K562 (cell line): ENCODE data around the gene CKM. TPM values are rescaled to one million over a fixed set of nuclear protein-coding genes. Genes with fewer than 3 reads are reported as not detected.

Experiments used
- ARID1B ChIP-seq: fragments of 450-650 bp; IDR thresholded peaks from 2 replicates; pipeline ENCODE4 v1.6.1; 2016; ENCODE audit warnings: antibody characterized with exemption, mild to moderate bottlenecking, inconsistent platforms
- BACH1 ChIP-seq: fragments of 200-800 bp; sonication (Bioruptor generic); IDR thresholded peaks from 2 replicates; pipeline ENCODE4 v1.6.1; 2016; ENCODE audit warnings: missing genetic modification characterization, missing compliant biosample characterization
- BCOR ChIP-seq: fragments of 450-650 bp; IDR thresholded peaks from 2 replicates; pipeline ENCODE4 v1.6.1; 2016
- C11orf30 ChIP-seq: fragments of 450-650 bp; IDR thresholded peaks from 2 replicates; pipeline ENCODE4 v1.6.1; 2016; ENCODE audit warnings: low read depth, mild to moderate bottlenecking
- ERF ChIP-seq: fragments of 450-650 bp; formaldehyde crosslinking; IDR thresholded peaks from 2 replicates; pipeline ENCODE4 v1.4.0; 2020; ENCODE audit warnings: mild to moderate bottlenecking, mixed read lengths
- ETV5 ChIP-seq: sonication (generic); formaldehyde crosslinking; IDR thresholded peaks from 2 replicates; pipeline ENCODE4 v1.4.0; 2020; ENCODE audit warnings: low read depth, mild to moderate bottlenecking, missing genetic modification reagents
- FOXA1 ChIP-seq: fragments of 450-650 bp; IDR thresholded peaks from 2 replicates; pipeline ENCODE4 v1.6.1; 2016; ENCODE audit warnings: mild to moderate bottlenecking, borderline replicate concordance
- GABPB1 ChIP-seq: sonication (generic); formaldehyde crosslinking; IDR thresholded peaks from 2 replicates; pipeline ENCODE4 v1.8.0; 2022; ENCODE audit warnings: mild to moderate bottlenecking, missing genetic modification reagents
- KLF13 ChIP-seq: fragments of 450-650 bp; IDR thresholded peaks from 2 replicates; pipeline ENCODE4 v1.6.1; 2016; ENCODE audit warnings: missing genetic modification characterization, low read depth, mild to moderate bottlenecking, missing compliant biosample characterization, moderate library complexity, borderline replicate concordance
- KLF16 ChIP-seq: IDR thresholded peaks from 2 replicates; pipeline ENCODE4 v1.6.1; 2016; ENCODE audit warnings: antibody characterized with exemption
- LEF1 ChIP-seq: fragments of 450-650 bp; IDR thresholded peaks from 2 replicates; pipeline ENCODE4 v1.6.1; 2016; ENCODE audit warnings: mild to moderate bottlenecking
- RFX7 ChIP-seq: fragments of 250-450 bp; sonication (Bioruptor Pico); IDR thresholded peaks from 2 replicates; pipeline ENCODE4 v1.5.1; 2021; ENCODE audit warnings: mild to moderate bottlenecking
- SMARCB1 ChIP-seq: IDR thresholded peaks from 2 replicates; pipeline ENCODE4 v1.6.1; 2011; ENCODE audit warnings: improper control_type of control experiment, low read depth; ENCODE audit not compliant: insufficient read length
- SP1 ChIP-seq: sonication (generic); formaldehyde crosslinking; IDR thresholded peaks from 2 replicates; pipeline ENCODE4 v1.8.1; 2022; ENCODE audit warnings: mild to moderate bottlenecking, missing genetic modification reagents
- TAF1 ChIP-seq: IDR thresholded peaks from 2 replicates; pipeline ENCODE4 v1.6.1; 2011; ENCODE audit warnings: mild to moderate bottlenecking, low read length, moderate library complexity; ENCODE audit not compliant: insufficient read depth, control insufficient read depth, severe bottlenecking; ENCODE audit errors: extremely low read depth
- TAF7 ChIP-seq: fragments of 450-650 bp; IDR thresholded peaks from 2 replicates; pipeline ENCODE4 v1.6.1; 2016; ENCODE audit warnings: missing genetic modification characterization, missing compliant biosample characterization
- TRIM24 ChIP-seq, 2 experiments: fragments of 450-650 bp; IDR thresholded peaks; 2 replicates each; pipeline ENCODE4 v1.6.1; 2016
- ZBTB1 ChIP-seq: sonication (generic); formaldehyde crosslinking; IDR thresholded peaks from 2 replicates; pipeline ENCODE4 v1.8.1; 2023; ENCODE audit warnings: missing genetic modification reagents, low read depth, mild to moderate bottlenecking, borderline replicate concordance
- ZBTB7A ChIP-seq: IDR thresholded peaks from 2 replicates; pipeline ENCODE4 v1.6.1; 2011; ENCODE audit warnings: low read depth, mild to moderate bottlenecking, low read length, moderate library complexity, borderline replicate concordance; ENCODE audit not compliant: control insufficient read depth
- ZC3H11A ChIP-seq: IDR thresholded peaks from 2 replicates; pipeline ENCODE4 v1.6.1; 2012; ENCODE audit warnings: low read depth, low read length, improper control_type of control experiment
- ZNF124 ChIP-seq: sonication (generic); formaldehyde crosslinking; IDR thresholded peaks from 2 replicates; pipeline ENCODE4 v1.8.1; 2022; ENCODE audit warnings: missing genetic modification reagents
- ZNF24 ChIP-seq: fragments of 450-650 bp; IDR thresholded peaks from 2 replicates; pipeline ENCODE4 v1.6.1; 2016
- ZNF263 ChIP-seq: sonication (generic); formaldehyde crosslinking; IDR thresholded peaks from 2 replicates; pipeline ENCODE4 v1.8.0; 2022; ENCODE audit warnings: mild to moderate bottlenecking, missing genetic modification reagents, borderline replicate concordance
- polyA plus RNA-seq, 8 experiments: library from polyadenylated mRNA; depleted of rRNA in 4 of 8; stranded (reverse) in 5 of 8; unstranded in 3 of 8; fragments of >200 nt; fragmentation: Nextera tagmentation in 2 of 8; fragmentation: Illumina TruSeq in 1 of 8; extraction: Ambion mirVana in 2 of 8; extraction: Trizol in 1 of 8; gene quantifications; 2 replicates each; pipeline versions ENCODE4 v1.2.1 to v1.2.3, GENCODE V29; 2011 to 2014; ENCODE audit warnings: inconsistent platforms in 1 of 8, missing spikeins in 1 of 8
- total RNA-seq, 7 experiments: library from RNA; depleted of rRNA in 6 of 7; stranded (reverse); fragments of >200 nt in 6 of 7; fragmentation: Illumina TruSeq in 2 of 7; extraction: Trizol in 2 of 7; gene quantifications; 2 replicates each; pipeline versions ENCODE4 v1.2.1 to v1.2.3, GENCODE V29; 2011 to 2021; ENCODE audit warnings: low replicate concordance in 1 of 7
- TF ChIP-seq, protein P1 (sequence below), 2 experiments: fragments of 450-650 bp; IDR thresholded peaks; 2 replicates each; pipeline ENCODE4 v1.6.1; 2018; ENCODE audit warnings: mild to moderate bottlenecking in 2 of 2, low read depth in 1 of 2; ENCODE audit not compliant: partially characterized antibody in 2 of 2
- TF ChIP-seq, protein P2 (sequence below): sonication (generic); formaldehyde crosslinking; IDR thresholded peaks from 2 replicates; pipeline ENCODE4 v1.8.0; 2022; ENCODE audit warnings: mild to moderate bottlenecking, missing genetic modification reagents
- TF ChIP-seq, protein P3 (sequence below): sonication (generic); IDR thresholded peaks from 2 replicates; pipeline ENCODE4 v1.6.1; 2016

CKM gene
- total and polyA plus RNA-seq, 9 of the 15 experiments (the other 6 are each of a cell fraction or from before 2014, with no cell fraction given), result 0.06 to 0.17 (median 0.09) TPM; not detected in 4

DNA sequence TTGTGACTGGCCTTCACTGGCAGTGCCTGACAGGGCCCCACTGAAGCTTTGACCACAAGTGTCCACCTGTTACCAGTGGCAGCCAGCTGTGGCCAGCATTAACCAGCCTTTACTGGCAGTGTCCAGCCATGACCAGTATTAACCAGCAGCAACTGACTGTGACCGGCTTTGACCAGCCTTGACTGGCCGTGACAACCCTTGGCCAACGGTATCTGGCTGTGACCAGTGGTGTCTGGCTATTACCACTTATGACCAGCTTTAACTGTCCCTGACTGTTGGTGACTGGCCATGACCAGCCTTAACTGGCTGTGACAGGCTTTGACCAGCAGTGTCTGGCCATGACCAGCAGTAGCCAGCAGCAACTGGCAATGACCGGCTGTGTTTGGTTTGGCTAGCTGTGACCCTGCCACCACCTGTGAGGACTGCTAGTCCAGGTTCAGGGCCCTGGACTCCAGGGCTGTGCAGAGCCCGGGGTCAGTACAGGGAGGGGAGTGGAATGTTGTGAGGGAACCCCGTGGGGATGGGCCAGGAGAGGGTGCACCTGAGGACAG lies 32.2 kb downstream of the CKM start (continued):
- TF ChIP-seq ZBTB1 (CRISPR knock-in tag) (no peak), ZNF263 (CRISPR knock-in tag) (no peak), ZBTB7A (no peak), ZNF124 (CRISPR knock-in tag) (no peak), TAF1 (no peak), KLF16 (peak; percentile 98), FOXA1 (no peak), ZNF24 (peak; percentile 74; the same call in 1 of the 2 replicates), KLF13 (tag) (no peak), SMARCB1 (no peak), LEF1 (peak; percentile 75; the same call in 1 of the 2 replicates), ARID1B (no peak), BACH1 (tag) (no peak), C11orf30 (no peak), GABPB1 (CRISPR knock-in tag) (no peak), SP1 (CRISPR knock-in tag) (no peak), RFX7 (no peak), ETV5 (CRISPR knock-in tag) (no peak), ERF (CRISPR knock-in tag) (no peak), ZC3H11A (no peak), BCOR (peak; percentile 77; the same call in 1 of the 2 replicates), TAF7 (no peak), TRIM24 (IDR thresholded peaks at IDR 0.05) (peak; percentile 98 to 99)
- TF ChIP-seq, protein P1, sequence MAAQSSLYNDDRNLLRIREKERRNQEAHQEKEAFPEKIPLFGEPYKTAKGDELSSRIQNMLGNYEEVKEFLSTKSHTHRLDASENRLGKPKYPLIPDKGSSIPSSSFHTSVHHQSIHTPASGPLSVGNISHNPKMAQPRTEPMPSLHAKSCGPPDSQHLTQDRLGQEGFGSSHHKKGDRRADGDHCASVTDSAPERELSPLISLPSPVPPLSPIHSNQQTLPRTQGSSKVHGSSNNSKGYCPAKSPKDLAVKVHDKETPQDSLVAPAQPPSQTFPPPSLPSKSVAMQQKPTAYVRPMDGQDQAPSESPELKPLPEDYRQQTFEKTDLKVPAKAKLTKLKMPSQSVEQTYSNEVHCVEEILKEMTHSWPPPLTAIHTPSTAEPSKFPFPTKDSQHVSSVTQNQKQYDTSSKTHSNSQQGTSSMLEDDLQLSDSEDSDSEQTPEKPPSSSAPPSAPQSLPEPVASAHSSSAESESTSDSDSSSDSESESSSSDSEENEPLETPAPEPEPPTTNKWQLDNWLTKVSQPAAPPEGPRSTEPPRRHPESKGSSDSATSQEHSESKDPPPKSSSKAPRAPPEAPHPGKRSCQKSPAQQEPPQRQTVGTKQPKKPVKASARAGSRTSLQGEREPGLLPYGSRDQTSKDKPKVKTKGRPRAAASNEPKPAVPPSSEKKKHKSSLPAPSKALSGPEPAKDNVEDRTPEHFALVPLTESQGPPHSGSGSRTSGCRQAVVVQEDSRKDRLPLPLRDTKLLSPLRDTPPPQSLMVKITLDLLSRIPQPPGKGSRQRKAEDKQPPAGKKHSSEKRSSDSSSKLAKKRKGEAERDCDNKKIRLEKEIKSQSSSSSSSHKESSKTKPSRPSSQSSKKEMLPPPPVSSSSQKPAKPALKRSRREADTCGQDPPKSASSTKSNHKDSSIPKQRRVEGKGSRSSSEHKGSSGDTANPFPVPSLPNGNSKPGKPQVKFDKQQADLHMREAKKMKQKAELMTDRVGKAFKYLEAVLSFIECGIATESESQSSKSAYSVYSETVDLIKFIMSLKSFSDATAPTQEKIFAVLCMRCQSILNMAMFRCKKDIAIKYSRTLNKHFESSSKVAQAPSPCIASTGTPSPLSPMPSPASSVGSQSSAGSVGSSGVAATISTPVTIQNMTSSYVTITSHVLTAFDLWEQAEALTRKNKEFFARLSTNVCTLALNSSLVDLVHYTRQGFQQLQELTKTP (IDR thresholded peaks at IDR 0.05; ENCODE audit: low read depth in 1 of 2, partially characterized antibody in 2 of 2), result peak in 1 of 2 experiments; percentile 72
- TF ChIP-seq, protein P2, sequence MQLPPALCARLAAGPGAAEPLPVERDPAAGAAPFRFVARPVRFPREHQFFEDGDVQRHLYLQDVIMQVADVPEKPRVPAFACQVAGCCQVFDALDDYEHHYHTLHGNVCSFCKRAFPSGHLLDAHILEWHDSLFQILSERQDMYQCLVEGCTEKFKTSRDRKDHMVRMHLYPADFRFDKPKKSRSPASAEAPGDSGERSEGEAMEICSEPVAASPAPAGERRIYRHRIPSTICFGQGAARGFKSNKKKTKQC (CRISPR knock-in tag), result no peak
- TF ChIP-seq, protein P3, sequence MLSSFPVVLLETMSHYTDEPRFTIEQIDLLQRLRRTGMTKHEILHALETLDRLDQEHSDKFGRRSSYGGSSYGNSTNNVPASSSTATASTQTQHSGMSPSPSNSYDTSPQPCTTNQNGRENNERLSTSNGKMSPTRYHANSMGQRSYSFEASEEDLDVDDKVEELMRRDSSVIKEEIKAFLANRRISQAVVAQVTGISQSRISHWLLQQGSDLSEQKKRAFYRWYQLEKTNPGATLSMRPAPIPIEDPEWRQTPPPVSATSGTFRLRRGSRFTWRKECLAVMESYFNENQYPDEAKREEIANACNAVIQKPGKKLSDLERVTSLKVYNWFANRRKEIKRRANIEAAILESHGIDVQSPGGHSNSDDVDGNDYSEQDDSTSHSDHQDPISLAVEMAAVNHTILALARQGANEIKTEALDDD, result peak; percentile 61
